Measurements from ENCODE around the gene ADA.

The ADA gene

GRCh38 chr20:44618318-44618731 is 33.2 kb downstream of the ADA start:
- no peak overlapping the region for H3K27ac ChIP-seq
- no peak for TF ChIP-seq CTCF (conservative IDR thresholded peaks at IDR 0.05)

GRCh38 chr20:44616604-44616964 is 34.9 kb downstream of the ADA start:
- no peak overlapping the region for H3K27ac ChIP-seq
- TF ChIP-seq CTCF (conservative IDR thresholded peaks at IDR 0.05): no peak

GRCh38 chr20:44615876-44616603 is 35.5 kb downstream of the ADA start:
- no peak for TF ChIP-seq CTCF (conservative IDR thresholded peaks at IDR 0.05)
- no peak overlapping the region for H3K27ac ChIP-seq

- H3K27ac ChIP-seq: no peak overlapping the region
- no peak for TF ChIP-seq CTCF (conservative IDR thresholded peaks at IDR 0.05)
These were observed 36.2 kb downstream of the ADA start for GRCh38 chr20:44615169-44615791.

DNA sequence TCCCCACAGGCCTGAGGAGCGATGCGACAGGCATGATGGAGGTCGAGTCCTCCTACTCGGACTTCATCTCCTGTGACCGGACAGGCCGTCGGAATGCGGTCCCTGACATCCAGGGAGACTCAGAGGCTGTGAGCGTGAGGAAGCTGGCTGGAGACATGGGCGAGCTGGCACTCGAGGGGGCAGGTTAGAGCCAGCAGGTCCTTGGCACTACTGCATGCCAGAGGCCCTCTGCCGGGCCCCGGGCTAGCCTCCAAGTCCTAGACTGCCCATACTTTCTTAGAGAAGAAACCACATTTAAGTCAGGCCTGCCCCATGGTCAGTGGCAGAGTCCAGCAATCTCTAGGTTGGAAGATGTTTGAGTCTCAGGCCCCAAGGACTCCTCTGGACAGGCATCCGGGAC is 37.0 kb downstream of the ADA start:
- H3K27ac ChIP-seq: no peak overlapping the region
- no peak for TF ChIP-seq CTCF (conservative IDR thresholded peaks at IDR 0.05)

DNA sequence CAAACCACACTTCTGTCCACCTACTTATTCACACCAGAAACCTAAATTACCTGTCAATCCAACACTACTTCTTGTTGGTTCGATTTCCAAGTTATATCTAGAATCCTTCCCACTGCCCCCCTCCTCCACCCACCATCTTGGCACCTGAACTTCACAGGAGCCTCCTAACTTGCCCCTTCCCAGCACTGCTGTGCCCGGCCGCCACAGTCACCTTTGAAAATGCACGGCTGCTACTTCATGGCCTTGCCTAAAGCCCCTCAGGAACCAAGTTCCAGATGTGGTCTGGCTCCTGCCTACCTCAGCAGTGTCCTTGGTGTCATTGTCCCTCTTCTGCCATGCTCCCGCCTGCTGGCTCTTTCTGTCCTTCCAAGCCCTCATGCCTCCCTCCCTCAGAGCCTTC is 37.9 kb downstream of the ADA start:
- H3K27ac ChIP-seq: no peak overlapping the region

More for the DNA sequence above, 37.9 kb downstream of the ADA start:
- no peak for TF ChIP-seq CTCF (conservative IDR thresholded peaks at IDR 0.05)
